H1 (cell line): ENCODE results near the gene ACSF2. TPM values are rescaled to one million over a fixed set of nuclear protein-coding genes. Genes with fewer than 3 reads are reported as not detected.

ENCODE experiments used
- CBX5 ChIP-seq: fragments of 300-800, 300-1000 bp; sonication (generic); IDR thresholded peaks from 2 replicates; pipeline ENCODE4 v1.7.1; 2016; ENCODE audit warnings: antibody characterized with exemption, low read length, low read depth
- CBX8 ChIP-seq: fragments of 300-800, 300-1000 bp; sonication (generic); IDR thresholded peaks from 2 replicates; pipeline ENCODE4 v1.7.1; 2016; ENCODE audit warnings: low read depth, low read length, borderline replicate concordance
- GABPA ChIP-seq: IDR thresholded peaks from 2 replicates; pipeline ENCODE4 v1.6.1; 2011; ENCODE audit warnings: mild to moderate bottlenecking, low read length, moderate library complexity, borderline replicate concordance; ENCODE audit not compliant: insufficient read depth
- RAD21 ChIP-seq, 2 experiments: IDR thresholded peaks in 1 of 2; conservative IDR thresholded peaks in 1 of 2; 2 replicates each; pipeline ENCODE4 v1.6.1; 2011; ENCODE audit warnings: low read depth in 2 of 2, low read length in 2 of 2, improper control_type of control experiment in 1 of 2, inconsistent platforms in 1 of 2, mild to moderate bottlenecking in 1 of 2, moderate library complexity in 1 of 2
- SP4 ChIP-seq: IDR thresholded peaks from 2 replicates; pipeline ENCODE4 v1.6.1; 2012; ENCODE audit warnings: low read length, inconsistent platforms
- ZNF274 ChIP-seq: IDR thresholded peaks from 2 replicates; pipeline ENCODE4 v1.7.0; 2012; ENCODE audit warnings: low read length, borderline replicate concordance; ENCODE audit errors: extremely low read depth
- polyA plus RNA-seq, 7 experiments: library from polyadenylated mRNA; depleted of rRNA in 3 of 7; stranded (reverse) in 5 of 7; unstranded in 2 of 7; fragments of >200 nt in 5 of 7; fragments of 200-250 nt in 2 of 7; gene quantifications; 1 replicate in 5 of 7; 2 replicates in 1 of 7; 4 replicates in 1 of 7; pipeline versions ENCODE4 v1.2.1 to v1.2.3, GENCODE V29; 2011 to 2013; ENCODE audit warnings: missing spikeins in 2 of 7, mixed read lengths in 2 of 7
- total RNA-seq: library from RNA; stranded (reverse); fragmentation: NEBNext Ultra II Directional; extraction: Animal tissue kit (Norgen Biotek cat#: 25700); gene quantifications from 2 replicates; pipeline ENCODE4 v1.2.1, GENCODE V29; 2021

ACSF2 gene
- total and polyA plus RNA-seq, 2 of the 8 experiments (the other 6 are each of a cell fraction or from before 2014, with no cell fraction given) = 14.5 to 16.3 TPM

- no peak for TF ChIP-seq CBX5
- TF ChIP-seq GABPA = no peak
- no peak for TF ChIP-seq RAD21 (IDR thresholded peaks at IDR 0.05 in 1 of 2, conservative IDR thresholded peaks at IDR 0.05 in 1 of 2; ENCODE audit: low read depth in 2 of 2, low read length in 2 of 2)
- no peak for TF ChIP-seq SP4
- TF ChIP-seq CBX8 = no peak
- TF ChIP-seq ZNF274 = no peak
Observed at GRCh38 chr17:50514388-50514787, 88.4 kb downstream of the ACSF2 start (continued).
